ENCODE data around the gene ANKEF1.
A peak's percentile ranks its signal among the peaks of the same experiment; 100 is the strongest.

Gene ANKEF1

DNA sequence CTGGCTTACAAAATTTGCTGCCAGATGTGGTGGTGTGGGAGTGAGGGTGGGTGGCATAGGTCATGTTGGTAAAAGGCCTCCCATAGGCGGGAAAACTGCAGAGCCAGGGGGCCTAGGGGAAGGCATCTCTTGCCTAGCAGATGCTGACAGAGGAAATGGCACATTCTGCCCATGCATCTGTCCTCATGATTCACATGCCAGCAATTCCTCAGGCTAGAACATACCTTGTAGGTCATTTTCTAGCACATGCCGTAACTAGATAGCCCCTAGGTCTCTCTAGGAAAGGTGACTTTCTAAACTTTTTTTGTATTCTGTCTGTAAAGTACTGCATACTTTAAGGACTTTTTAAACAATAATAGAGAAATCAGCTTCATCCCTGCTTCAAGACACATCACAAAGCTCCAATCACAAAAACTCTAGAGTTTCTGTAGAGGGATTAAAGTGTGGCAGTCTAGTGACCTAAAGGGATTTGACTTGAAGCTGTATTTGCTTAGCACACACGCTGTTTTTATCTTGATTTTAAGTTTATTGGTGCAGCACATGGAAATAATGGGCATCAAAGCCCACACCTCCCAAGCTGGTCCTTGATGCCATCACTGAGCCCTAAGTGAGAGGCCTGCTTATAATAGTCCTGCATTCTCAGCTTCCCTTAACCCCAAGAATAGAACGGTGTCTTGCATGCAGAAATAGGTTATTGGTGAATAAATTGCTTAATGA is 55.2 kb downstream of the ANKEF1 start:
- no peak overlapping the region for H3K4me3 ChIP-seq (ENCODE audit: low read depth, low read length)
- no peak for DNase-seq (ENCODE audit: low read depth, low spot score)
- POLR2A ChIA-PET: no interaction called here
- TF ChIP-seq, protein P1, sequence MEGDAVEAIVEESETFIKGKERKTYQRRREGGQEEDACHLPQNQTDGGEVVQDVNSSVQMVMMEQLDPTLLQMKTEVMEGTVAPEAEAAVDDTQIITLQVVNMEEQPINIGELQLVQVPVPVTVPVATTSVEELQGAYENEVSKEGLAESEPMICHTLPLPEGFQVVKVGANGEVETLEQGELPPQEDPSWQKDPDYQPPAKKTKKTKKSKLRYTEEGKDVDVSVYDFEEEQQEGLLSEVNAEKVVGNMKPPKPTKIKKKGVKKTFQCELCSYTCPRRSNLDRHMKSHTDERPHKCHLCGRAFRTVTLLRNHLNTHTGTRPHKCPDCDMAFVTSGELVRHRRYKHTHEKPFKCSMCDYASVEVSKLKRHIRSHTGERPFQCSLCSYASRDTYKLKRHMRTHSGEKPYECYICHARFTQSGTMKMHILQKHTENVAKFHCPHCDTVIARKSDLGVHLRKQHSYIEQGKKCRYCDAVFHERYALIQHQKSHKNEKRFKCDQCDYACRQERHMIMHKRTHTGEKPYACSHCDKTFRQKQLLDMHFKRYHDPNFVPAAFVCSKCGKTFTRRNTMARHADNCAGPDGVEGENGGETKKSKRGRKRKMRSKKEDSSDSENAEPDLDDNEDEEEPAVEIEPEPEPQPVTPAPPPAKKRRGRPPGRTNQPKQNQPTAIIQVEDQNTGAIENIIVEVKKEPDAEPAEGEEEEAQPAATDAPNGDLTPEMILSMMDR (IDR thresholded peaks at IDR 0.05; ENCODE audit: insufficient read depth, low read length, missing control alignments): no peak
- CTCF ChIA-PET: interaction anchor here (0.7 to 6.5 kb wide), 43 partner anchors 8 to 650 kb away, joined by 3 to 250 read pairs (median 5); partner anchors contain the start of genes MKKS and SLX4IP

DNA sequence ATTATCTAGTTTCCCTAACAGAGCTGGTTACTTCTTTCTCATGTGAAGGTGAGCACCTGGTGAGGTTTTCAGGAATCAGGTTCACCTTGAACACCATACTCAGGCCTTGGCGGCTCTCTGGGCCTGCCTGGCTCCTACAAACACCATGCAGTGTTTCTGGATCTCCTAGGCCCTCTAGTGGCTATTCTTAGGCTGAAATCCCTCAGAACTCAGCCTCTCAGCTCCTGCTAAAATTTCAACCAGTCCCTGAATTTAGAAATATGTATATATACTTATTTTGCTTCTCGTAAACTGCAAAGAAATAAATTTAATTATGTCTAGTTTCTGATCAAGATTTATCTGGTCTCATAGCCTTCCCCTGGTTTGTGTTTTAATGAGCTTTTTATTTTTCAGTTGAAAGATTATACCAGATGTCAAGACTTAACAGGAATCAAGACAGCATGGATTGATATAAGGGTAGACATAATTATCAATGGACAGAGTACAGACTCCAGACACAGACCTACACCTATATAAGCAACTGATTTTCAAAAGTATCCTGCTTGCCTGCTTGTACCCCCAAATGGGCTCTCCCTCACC is 55.9 kb downstream of the ANKEF1 start:
- ChIA-PET CTCF (interaction anchor here (0.7 to 6.5 kb wide), 46 partner anchors 8 to 650 kb away, joined by 3 to 250 read pairs (median 5); partner anchors contain the start of genes MKKS and SLX4IP), POLR2A (no interaction called here)
- TF ChIP-seq, protein P1 (IDR thresholded peaks at IDR 0.05; ENCODE audit: insufficient read depth, low read length, missing control alignments): peak; percentile 76
- no peak overlapping the region for H3K4me3 ChIP-seq (ENCODE audit: low read depth, low read length)
- DNase-seq (ENCODE audit: low read depth, low spot score): no peak

GRCh38 chr20:10093087-10093591 is 58.4 kb downstream of the ANKEF1 start:
- no peak overlapping the region for H3K4me3 ChIP-seq (ENCODE audit: low read depth, low read length)
- ChIA-PET CTCF (interaction anchor here (1.0 to 6.5 kb wide), 7 partner anchors 11 to 333 kb away, joined by 3 to 250 read pairs (median 54); no protein-coding TSS in a partner anchor), POLR2A (interaction anchor here (1.2 kb wide), 1 partner anchor 22 kb away, joined by 4 read pairs; no protein-coding TSS in a partner anchor)
- TF ChIP-seq, protein P1 (IDR thresholded peaks at IDR 0.05; ENCODE audit: insufficient read depth, low read length, missing control alignments): no peak
- no peak for DNase-seq (ENCODE audit: low read depth, low spot score)

DNA sequence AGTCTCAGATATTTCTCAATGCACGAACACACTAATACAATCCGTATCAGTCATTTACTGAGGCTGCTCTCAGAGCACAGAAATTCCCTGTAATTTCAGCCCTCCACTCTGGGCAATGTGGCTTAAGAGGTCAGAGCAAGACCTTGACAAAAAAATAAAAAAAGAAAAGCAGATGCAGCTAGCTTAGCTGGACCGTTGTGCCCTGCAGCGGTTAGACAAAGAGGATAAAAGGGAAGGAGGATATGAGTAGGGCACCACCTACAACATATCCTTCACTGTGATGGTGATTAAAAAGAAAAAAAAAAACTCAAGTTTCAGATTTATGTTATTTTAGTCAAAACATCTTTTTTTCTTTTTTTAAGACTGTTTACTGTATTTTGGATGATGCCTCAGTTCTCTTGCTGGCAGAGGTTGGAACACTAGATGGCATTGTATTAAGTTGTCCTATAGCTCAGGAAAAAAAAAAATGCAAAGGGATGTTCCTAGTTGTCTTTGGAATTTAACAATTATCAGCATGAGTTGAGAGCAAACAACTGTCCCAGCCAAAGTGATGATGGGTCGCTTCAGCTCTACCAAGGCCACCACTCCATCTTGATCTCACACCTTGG is 59.9 kb downstream of the ANKEF1 start:
- ChIA-PET POLR2A (no interaction called here), CTCF (interaction anchor here (1.8 to 6.2 kb wide), 3 partner anchors 10 to 331 kb away, joined by 3 to 54 read pairs (median 8); no protein-coding TSS in a partner anchor)
- no peak for DNase-seq (ENCODE audit: low read depth, low spot score)
- H3K4me3 ChIP-seq (ENCODE audit: low read depth, low read length): no peak overlapping the region
- TF ChIP-seq, protein P1 (IDR thresholded peaks at IDR 0.05; ENCODE audit: insufficient read depth, low read length, missing control alignments): no peak

GRCh38 chr20:10096790-10097189 is 62.0 kb downstream of the ANKEF1 start:
- no peak overlapping the region for H3K4me3 ChIP-seq (ENCODE audit: low read depth, low read length)
- ChIA-PET POLR2A (no interaction called here), CTCF (no interaction called here)
- TF ChIP-seq, protein P1 (IDR thresholded peaks at IDR 0.05; ENCODE audit: insufficient read depth, low read length, missing control alignments): no peak
- DNase-seq (ENCODE audit: low read depth, low spot score): no peak

DNA sequence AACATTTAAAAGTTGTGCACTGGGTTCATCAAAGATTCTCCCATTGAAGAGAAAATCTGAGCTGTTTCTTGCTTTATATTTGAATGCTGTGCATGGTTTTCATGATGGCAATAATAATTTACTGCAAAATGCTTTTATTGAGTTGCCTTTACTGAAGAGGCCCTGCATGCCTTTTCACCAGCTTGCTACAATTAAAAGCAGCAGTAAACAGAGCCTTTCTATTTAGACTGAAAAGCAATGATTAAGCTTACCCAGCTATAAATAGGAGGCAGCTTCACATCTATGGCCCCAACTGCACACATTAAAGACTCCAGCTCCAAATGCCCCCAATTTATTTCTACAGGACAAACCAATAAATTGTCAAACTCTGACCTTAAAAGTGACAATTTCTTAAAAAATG is 70.3 kb downstream of the ANKEF1 start:
- CTCF ChIA-PET: interaction anchor here (1.1 to 6.0 kb wide), 5 partner anchors 10 to 697 kb away, joined by 3 to 54 read pairs (median 5); no protein-coding TSS in a partner anchor
- POLR2A ChIA-PET: no interaction called here
- DNase-seq (ENCODE audit: low read depth, low spot score): no peak
- TF ChIP-seq, protein P1 (IDR thresholded peaks at IDR 0.05; ENCODE audit: insufficient read depth, low read length, missing control alignments): no peak
- H3K4me3 ChIP-seq (ENCODE audit: low read depth, low read length): no peak overlapping the region
